Activated T-helper 2 cell treated with anti-CD3 and anti-CD28 coated beads, Interferon-gamma antibody, Interleukin-2, Interleukin-4, amounts not matched to agents 10 μg/mL and 5 μg/mL and 100 μg/mL, durations not matched to agents 14 hours and 24 hours and 36 hours (primary cell): Measurements from ENCODE around the gene TMEM259. TPM values are rescaled to one million over a fixed set of nuclear protein-coding genes. Genes with fewer than 3 reads are reported as not detected.

ENCODE experiments used
- DNase-seq: peaks from one replicate; pipeline ENCODE4 v3.0.0; 2021; ENCODE audit warnings: low spot score
- H3K27ac Mint-ChIP-seq: one replicate; pipeline ENCODE4 v1.8.0; 2021; ENCODE audit warnings: mixed read lengths
- H3K27me3 Mint-ChIP-seq: one replicate; pipeline ENCODE4 v1.8.0; 2021; ENCODE audit warnings: low read depth, mixed read lengths
- H3K36me3 Mint-ChIP-seq: one replicate; pipeline ENCODE4 v1.8.0; 2021; ENCODE audit warnings: low read depth, mixed read lengths
- H3K4me1 Mint-ChIP-seq: one replicate; pipeline ENCODE4 v1.8.0; 2021; ENCODE audit warnings: low read depth, mixed read lengths
- H3K4me3 Mint-ChIP-seq: one replicate; pipeline ENCODE4 v1.8.0; 2021; ENCODE audit warnings: low read depth, mild to moderate bottlenecking, moderate library complexity, mixed read lengths
- H3K9me3 Mint-ChIP-seq: one replicate; pipeline ENCODE4 v1.8.0; 2021; ENCODE audit warnings: mixed read lengths
- intact Hi-C: fragments of 100-400 bp; cut with micrococcal nuclease; formaldehyde crosslinking; loops from one replicate; pipeline ENCODE4 v1.15.1; 2023
- total RNA-seq: library from RNA; stranded (reverse); gene quantifications from 2 replicates; pipeline ENCODE4 v1.2.3, GENCODE V29; 2022

The TMEM259 gene
- total RNA-seq, 1 donor from 2014 or later, result 138 TPM

- intact Hi-C loops, result no loop called here
- no peaks in the 10 kb centered on the region for H3K9me3 Mint-ChIP-seq
- DNase-seq, result no peak
- no peak overlapping the region for H3K27ac Mint-ChIP-seq
- peaks cover 9% of the 10 kb centered on the region for H3K36me3 Mint-ChIP-seq
- no peak overlapping the region for H3K4me3 Mint-ChIP-seq
- H3K4me1 Mint-ChIP-seq, result peaks cover 13% of the 10 kb centered on the region
- H3K27me3 Mint-ChIP-seq, result no peaks in the 10 kb centered on the region
Observed at GRCh38 chr19:1015061-1015781, 5.7 kb downstream of the TMEM259 start.

- H3K27ac Mint-ChIP-seq, result no peak overlapping the region
- DNase-seq, result no peak
- H3K36me3 Mint-ChIP-seq, result peaks cover 8% of the 10 kb centered on the region
- intact Hi-C loops, result no loop called here
- peaks cover 13% of the 10 kb centered on the region for H3K4me1 Mint-ChIP-seq
- H3K27me3 Mint-ChIP-seq, result no peaks in the 10 kb centered on the region
- H3K4me3 Mint-ChIP-seq, result no peak overlapping the region
- H3K9me3 Mint-ChIP-seq, result no peaks in the 10 kb centered on the region
Observed at GRCh38 chr19:1014161-1015060, 6.5 kb downstream of the TMEM259 start.

GRCh38 chr19:1013218-1013617, 7.7 kb downstream of the TMEM259 start:
- no peak overlapping the region for H3K27ac Mint-ChIP-seq
- no peak overlapping the region for H3K4me3 Mint-ChIP-seq
- no peaks in the 10 kb centered on the region for H3K9me3 Mint-ChIP-seq
- H3K27me3 Mint-ChIP-seq, result no peaks in the 10 kb centered on the region
- H3K36me3 Mint-ChIP-seq, result peaks cover 3% of the 10 kb centered on the region
- peaks cover 8% of the 10 kb centered on the region for H3K4me1 Mint-ChIP-seq
- intact Hi-C loops, result no loop called here
- DNase-seq, result no peak

- Mint-ChIP-seq H3K9me3 (no peaks in the 10 kb centered on the region), H3K4me3 (no peak overlapping the region), H3K27me3 (no peaks in the 10 kb centered on the region), H3K27ac (no peak overlapping the region), H3K36me3 (peaks cover 3% of the 10 kb centered on the region), H3K4me1 (peaks cover 3% of the 10 kb centered on the region)
- intact Hi-C loops, result no loop called here
- no peak for DNase-seq
Observed at GRCh38 chr19:1012334-1012733, 8.6 kb downstream of the TMEM259 start.

GRCh38 chr19:1011831-1012333, 9.0 kb downstream of the TMEM259 start:
- Mint-ChIP-seq H3K4me3 (no peak overlapping the region), H3K9me3 (no peaks in the 10 kb centered on the region), H3K27ac (no peak overlapping the region), H3K27me3 (no peaks in the 10 kb centered on the region), H3K4me1 (peaks cover 1% of the 10 kb centered on the region), H3K36me3 (peaks cover 3% of the 10 kb centered on the region)
- DNase-seq, result no peak
- intact Hi-C loops, result no loop called here

- Mint-ChIP-seq H3K27ac (no peak overlapping the region), H3K4me3 (no peak overlapping the region), H3K36me3 (peaks cover 3% of the 10 kb centered on the region), H3K4me1 (no peaks in the 10 kb centered on the region), H3K27me3 (no peaks in the 10 kb centered on the region), H3K9me3 (no peaks in the 10 kb centered on the region)
- intact Hi-C loops, result no loop called here
- no peak for DNase-seq
Observed at GRCh38 chr19:1010586-1011510, 10.1 kb downstream of the TMEM259 start.

- Mint-ChIP-seq H3K9me3 (no peaks in the 10 kb centered on the region), H3K4me3 (no peak overlapping the region), H3K27me3 (no peaks in the 10 kb centered on the region), H3K27ac (no peak overlapping the region), H3K36me3 (peaks cover 3% of the 10 kb centered on the region), H3K4me1 (no peaks in the 10 kb centered on the region)
- no peak for DNase-seq
- intact Hi-C loops, result no loop called here
Observed at GRCh38 chr19:1009981-1010538, 10.9 kb downstream of the TMEM259 start.

GRCh38 chr19:1009041-1009980, 11.6 kb downstream of the TMEM259 start:
- intact Hi-C loops, result no loop called here
- no peak for DNase-seq
- no peaks in the 10 kb centered on the region for H3K27me3 Mint-ChIP-seq
- H3K4me1 Mint-ChIP-seq, result no peaks in the 10 kb centered on the region
- H3K4me3 Mint-ChIP-seq, result no peak overlapping the region
- no peak overlapping the region for H3K27ac Mint-ChIP-seq
- no peaks in the 10 kb centered on the region for H3K9me3 Mint-ChIP-seq
- H3K36me3 Mint-ChIP-seq, result peaks cover 3% of the 10 kb centered on the region

GRCh38 chr19:1008268-1009040, 12.5 kb downstream of the TMEM259 start:
- intact Hi-C loops, result no loop called here
- H3K4me3 Mint-ChIP-seq, result no peak overlapping the region

GRCh38 chr19:1007399-1008251, 13.3 kb downstream of the TMEM259 start:
- DNase-seq, result no peak
- Mint-ChIP-seq H3K4me3 (no peak overlapping the region), H3K4me1 (no peaks in the 10 kb centered on the region), H3K27ac (no peak overlapping the region), H3K36me3 (peaks cover 3% of the 10 kb centered on the region), H3K9me3 (no peaks in the 10 kb centered on the region), H3K27me3 (peaks cover 1% of the 10 kb centered on the region)
- intact Hi-C loops, result no loop called here

More at GRCh38 chr19:1008268-1009040, 12.5 kb downstream of the TMEM259 start:
- no peak for DNase-seq
- Mint-ChIP-seq H3K36me3 (peaks cover 3% of the 10 kb centered on the region), H3K4me1 (no peaks in the 10 kb centered on the region), H3K9me3 (no peaks in the 10 kb centered on the region), H3K27me3 (no peaks in the 10 kb centered on the region), H3K27ac (no peak overlapping the region)
